Liver (tissue), 9 donors: ENCODE measurements around the gene MIB2. TPM values are rescaled to one million over a fixed set of nuclear protein-coding genes. Genes with fewer than 3 reads are reported as not detected.

Experiments used
- DNase-seq: peaks from one replicate; pipeline ENCODE4 v3.0.0-alpha.2; 2017; ENCODE audit warnings: low spot score
- H3K27ac ChIP-seq, 2 donors: one replicate each; pipeline ENCODE4 v1.7.0; 2013; ENCODE audit warnings: inconsistent platforms in 2 of 2, low read length in 2 of 2, control low read depth in 1 of 2, low read depth in 1 of 2, mild to moderate bottlenecking in 1 of 2
- H3K27me3 ChIP-seq, 4 donors: one replicate each; pipeline versions ENCODE4 v1.6.1 to v1.7.0; 2013; ENCODE audit warnings: low read length in 3 of 4, inconsistent platforms in 1 of 4, mild to moderate bottlenecking in 1 of 4, moderate library complexity in 1 of 4; ENCODE audit not compliant: control insufficient read depth in 4 of 4, insufficient read depth in 4 of 4
- H3K36me3 ChIP-seq, 4 donors: one replicate each; pipeline versions ENCODE4 v1.6.1 to v1.7.0; 2013; ENCODE audit warnings: low read length in 3 of 4, mild to moderate bottlenecking in 3 of 4, low read depth in 1 of 4, moderate library complexity in 1 of 4; ENCODE audit not compliant: control insufficient read depth in 4 of 4, insufficient read depth in 3 of 4
- H3K4me1 ChIP-seq, 4 donors: one replicate each; pipeline versions ENCODE4 v1.6.1 to v1.7.0; 2013; ENCODE audit warnings: low read length in 3 of 4, mild to moderate bottlenecking in 3 of 4, moderate library complexity in 1 of 4; ENCODE audit not compliant: control insufficient read depth in 4 of 4, insufficient read depth in 4 of 4
- H3K4me3 ChIP-seq, 3 donors: one replicate each; pipeline versions ENCODE4 v1.6.1 to v1.7.0; 2013; ENCODE audit warnings: low read length in 3 of 3, control low read depth in 1 of 3, low read depth in 1 of 3, mild to moderate bottlenecking in 1 of 3
- H3K9ac ChIP-seq, 2 donors: one replicate each; pipeline ENCODE4 v1.7.0; 2013; ENCODE audit warnings: low read length in 2 of 2, mild to moderate bottlenecking in 2 of 2, moderate library complexity in 2 of 2, control low read depth in 1 of 2, low read depth in 1 of 2
- H3K9me3 ChIP-seq, 4 donors: one replicate each; pipeline versions ENCODE4 v1.6.1 to v1.7.0; 2013; ENCODE audit warnings: low read length in 3 of 4; ENCODE audit not compliant: control insufficient read depth in 4 of 4
- CTCF ChIP-seq: fragments of 150-350 bp; IDR thresholded peaks from 2 replicates; pipeline ENCODE4 v1.5.1; 2017; ENCODE audit warnings: improper control_type of control experiment, low read depth, low read length; ENCODE audit not compliant: missing input control
- HNF4G ChIP-seq: IDR thresholded peaks from 2 replicates; pipeline ENCODE4 v1.6.1; 2016; ENCODE audit warnings: antibody characterized with exemption
- REST ChIP-seq: IDR thresholded peaks from 2 replicates; pipeline ENCODE4 v1.6.1; 2016; ENCODE audit warnings: antibody characterized with exemption, mild to moderate bottlenecking
- ZBTB33 ChIP-seq: IDR thresholded peaks from 2 replicates; pipeline ENCODE4 v1.6.1; 2016; ENCODE audit warnings: antibody characterized with exemption
- WGBS: extraction: QIAGEN DNeasy Blood & Tissue Kit; methylation state at CpG from one replicate; pipeline ENCODE4 v1.1.7; 2013; 5-methylcytosine and 5-hydroxymethylcytosine counted together
- polyA plus RNA-seq, 2 donors: library from polyadenylated mRNA; stranded (reverse) in 1 of 2; unstranded in 1 of 2; fragments of 200-250 nt in 1 of 2; fragments of >200 nt in 1 of 2; fragmentation: Nextera tagmentation in 1 of 2; extraction: Ambion mirVana in 1 of 2; gene quantifications; one replicate each; pipeline versions ENCODE4 v1.2.1 to v1.2.3, GENCODE V29; 2013 to 2015
- total RNA-seq, 2 donors: library from RNA; depleted of rRNA; stranded (reverse); fragments of >200 nt; gene quantifications; one replicate each; pipeline ENCODE4 v1.2.3, GENCODE V29; 2014
- donor health status: healthy.
- donor health status: healthy.
- donor health status: healthy.
- donor health status: healthy.
- donor health status: healthy.

MIB2 gene
- total and polyA plus RNA-seq, 4 donors, result 9.8 to 33.0 (median 19.2) TPM

- TF ChIP-seq CTCF, result no peak
Observed at GRCh38 chr1:1623181-1623630, 7.9 kb downstream of the MIB2 start (continued).

- H3K4me3 ChIP-seq, result no peak overlapping the region
Observed at GRCh38 chr1:1623631-1624442, 8.5 kb downstream of the MIB2 start.

More at GRCh38 chr1:1623631-1624442, 8.5 kb downstream of the MIB2 start:
- no peak for DNase-seq
- TF ChIP-seq REST (no peak), HNF4G (no peak), ZBTB33 (no peak)
- 96% methylated on average over 51 of the region's 51 CpGs for WGBS
- no peak overlapping the region for H3K9ac ChIP-seq
- no peaks in the 10 kb centered on the region for H3K9me3 ChIP-seq
- H3K27ac ChIP-seq, result no peak overlapping the region
- peaks cover 0 to 19% (median 4%) of the 10 kb centered on the region in 4 donors for H3K36me3 ChIP-seq
- H3K4me1 ChIP-seq, result peaks cover 2 to 16% (median 13%) of the 10 kb centered on the region in 4 donors
- no peaks in the 10 kb centered on the region for H3K27me3 ChIP-seq
